Gastrocnemius medialis (tissue), 4 donors: ENCODE data around the gene LMTK3. TPM values are rescaled to one million over a fixed set of nuclear protein-coding genes. Genes with fewer than 3 reads are reported as not detected.
A peak's percentile ranks its signal among the peaks of the same experiment; 100 is the strongest.

Experiments
- ATAC-seq, 2 donors: fragments of 150-250 bp; one replicate each; pipeline ENCODE4 v1.9.1; 2016
- DNase-seq, 2 donors: peaks; one replicate each; pipeline ENCODE4 v3.0.0-alpha.2; 2019
- H3K27ac ChIP-seq, 4 donors: fragments of 200-600 bp; sonication (generic); 1 replicate in 1 of 4; 2 replicates in 3 of 4; pipeline ENCODE4 v1.5.1; 2016 to 2018; ENCODE audit warnings: mild to moderate bottlenecking in 2 of 4, moderate library complexity in 1 of 4
- H3K27me3 ChIP-seq, 3 donors: fragments of 200-600 bp; sonication (generic) in 2 of 3; 1 replicate in 1 of 3; 2 replicates in 2 of 3; pipeline versions ENCODE4 v1.5.1 to v1.6.0; 2016 to 2019; ENCODE audit warnings: mild to moderate bottlenecking in 1 of 3, moderate library complexity in 1 of 3
- H3K36me3 ChIP-seq, 2 donors: fragments of 200-600 bp; sonication (generic) in 1 of 2; one replicate each; pipeline ENCODE4 v1.5.1; 2017 to 2018
- H3K4me1 ChIP-seq, 2 donors: fragments of 200-600 bp; sonication (generic) in 1 of 2; one replicate each; pipeline ENCODE4 v1.5.1; 2016 to 2017; ENCODE audit warnings: mild to moderate bottlenecking in 2 of 2
- H3K4me3 ChIP-seq, 4 donors: fragments of 200-600 bp; sonication (generic) in 3 of 4; 1 replicate in 1 of 4; 2 replicates in 3 of 4; pipeline ENCODE4 v1.5.1; 2016 to 2019; ENCODE audit warnings: mild to moderate bottlenecking in 2 of 4
- H3K9me3 ChIP-seq, 3 donors: fragments of 200-600 bp; sonication (generic) in 2 of 3; 1 replicate in 1 of 3; 2 replicates in 2 of 3; pipeline ENCODE4 v1.5.1; 2016 to 2019
- POLR2A ChIP-seq, 2 donors: fragments of 450-650 bp; IDR thresholded peaks; one replicate each; pipeline ENCODE4 v1.6.1; 2017; ENCODE audit warnings: antibody characterized with exemption in 2 of 2, mild to moderate bottlenecking in 2 of 2, moderate library complexity in 2 of 2
- in situ Hi-C, 4 donors: fragments of 200-750 bp; cut with MboI; loops; one replicate each; pipeline versions ENCODE4 v1.15.0 to v1.8.0; 2017; ENCODE audit warnings: low sequenced_read_pairs in 4 of 4
- intact Hi-C: fragments of 100-400 bp; cut with DNase I; formaldehyde crosslinking; loops from one replicate; pipeline ENCODE4 v1.15.1; 2023; ENCODE audit warnings: low total_unique reads
- total RNA-seq, 4 donors: library from RNA; depleted of rRNA; stranded (reverse); fragments of >200 nt; gene quantifications; one replicate each; pipeline versions ENCODE4 v1.1.0 to v1.2.3, GENCODE V29; 2016
- TF ChIP-seq, protein P1 (sequence below), 5 experiments: fragments of 450-650 bp in 3 of 5; fragments of 200-600 bp in 2 of 5; sonication (generic) in 2 of 5; IDR thresholded peaks in 4 of 5; conservative IDR thresholded peaks in 1 of 5; 1 replicate in 4 of 5; 2 replicates in 1 of 5; pipeline ENCODE4 v1.5.1; 2016 to 2019; ENCODE audit warnings: antibody characterized with exemption in 5 of 5, mild to moderate bottlenecking in 3 of 5, moderate library complexity in 3 of 5

LMTK3 gene
- total RNA-seq, 4 donors from 2014 or later = not detected

- intact Hi-C loops (no loop called here), in situ Hi-C loops (no loop called here)
- no peak overlapping the region for H3K27ac ChIP-seq
- ATAC-seq = no peak
- peaks cover 0 to 3% (median 0%) of the 10 kb centered on the region in 3 donors for H3K27me3 ChIP-seq
- H3K4me1 ChIP-seq = no peaks in the 10 kb centered on the region
- H3K9me3 ChIP-seq = no peaks in the 10 kb centered on the region
- TF ChIP-seq POLR2A (IDR thresholded peaks at IDR 0.05) = no peak
- H3K4me3 ChIP-seq = no peak overlapping the region
- no peaks in the 10 kb centered on the region for H3K36me3 ChIP-seq
- DNase-seq = no peak
These were observed 22.1 kb upstream of the LMTK3 start for GRCh38 chr19:48533770-48534169.

DNA sequence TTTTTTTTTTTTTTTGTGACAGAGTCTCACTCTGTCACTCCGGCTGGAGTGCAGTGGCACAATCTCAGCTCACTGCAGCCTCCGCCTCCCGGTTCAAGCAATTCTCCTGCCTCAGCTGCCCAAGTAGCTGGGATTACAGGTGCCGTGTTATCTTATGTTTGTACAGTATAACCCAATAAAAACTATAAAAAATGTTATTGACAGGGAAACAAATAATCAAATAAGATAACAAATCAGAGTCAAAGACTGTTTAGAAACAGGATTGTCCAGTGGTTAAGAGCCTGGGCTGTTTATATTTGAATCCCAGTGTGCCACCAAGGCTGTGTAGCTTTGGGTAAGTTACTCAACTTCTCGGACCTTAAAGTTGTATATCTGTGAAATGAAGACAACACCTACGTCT is 19.1 kb upstream of the LMTK3 start:
- in situ Hi-C loops (no loop called here), intact Hi-C loops (no loop called here)
- no peak for ATAC-seq

GRCh38 chr19:48530066-48530720 is 18.6 kb upstream of the LMTK3 start:
- TF ChIP-seq POLR2A (IDR thresholded peaks at IDR 0.05) = no peak
- TF ChIP-seq, protein P1, sequence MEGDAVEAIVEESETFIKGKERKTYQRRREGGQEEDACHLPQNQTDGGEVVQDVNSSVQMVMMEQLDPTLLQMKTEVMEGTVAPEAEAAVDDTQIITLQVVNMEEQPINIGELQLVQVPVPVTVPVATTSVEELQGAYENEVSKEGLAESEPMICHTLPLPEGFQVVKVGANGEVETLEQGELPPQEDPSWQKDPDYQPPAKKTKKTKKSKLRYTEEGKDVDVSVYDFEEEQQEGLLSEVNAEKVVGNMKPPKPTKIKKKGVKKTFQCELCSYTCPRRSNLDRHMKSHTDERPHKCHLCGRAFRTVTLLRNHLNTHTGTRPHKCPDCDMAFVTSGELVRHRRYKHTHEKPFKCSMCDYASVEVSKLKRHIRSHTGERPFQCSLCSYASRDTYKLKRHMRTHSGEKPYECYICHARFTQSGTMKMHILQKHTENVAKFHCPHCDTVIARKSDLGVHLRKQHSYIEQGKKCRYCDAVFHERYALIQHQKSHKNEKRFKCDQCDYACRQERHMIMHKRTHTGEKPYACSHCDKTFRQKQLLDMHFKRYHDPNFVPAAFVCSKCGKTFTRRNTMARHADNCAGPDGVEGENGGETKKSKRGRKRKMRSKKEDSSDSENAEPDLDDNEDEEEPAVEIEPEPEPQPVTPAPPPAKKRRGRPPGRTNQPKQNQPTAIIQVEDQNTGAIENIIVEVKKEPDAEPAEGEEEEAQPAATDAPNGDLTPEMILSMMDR (IDR thresholded peaks at IDR 0.05 in 4 of 5, conservative IDR thresholded peaks at IDR 0.05 in 1 of 5) = no peak
- Histone ChIP-seq H3K4me3 (no peak overlapping the region), H3K27ac (no peak overlapping the region), H3K4me1 (no peaks in the 10 kb centered on the region), H3K36me3 (no peaks in the 10 kb centered on the region), H3K27me3 (peaks cover 0 to 3% (median 0%) of the 10 kb centered on the region in 3 donors), H3K9me3 (peaks cover 0 to 4% (median 0%) of the 10 kb centered on the region in 3 donors)
- DNase-seq = no peak
- no peak for ATAC-seq
- in situ Hi-C loops (no loop called here), intact Hi-C loops (no loop called here)

More for the DNA sequence above, 19.1 kb upstream of the LMTK3 start:
- no peak overlapping the region for H3K4me3 ChIP-seq
- no peak for DNase-seq
- peaks cover 0 to 3% (median 0%) of the 10 kb centered on the region in 3 donors for H3K27me3 ChIP-seq
- no peaks in the 10 kb centered on the region for H3K36me3 ChIP-seq
- TF ChIP-seq POLR2A (IDR thresholded peaks at IDR 0.05) = no peak
- TF ChIP-seq, protein P1 (IDR thresholded peaks at IDR 0.05 in 4 of 5, conservative IDR thresholded peaks at IDR 0.05 in 1 of 5) = no peak
- H3K4me1 ChIP-seq = no peaks in the 10 kb centered on the region
- H3K9me3 ChIP-seq = peaks cover 0 to 4% (median 0%) of the 10 kb centered on the region in 3 donors
- H3K27ac ChIP-seq = no peak overlapping the region

DNA sequence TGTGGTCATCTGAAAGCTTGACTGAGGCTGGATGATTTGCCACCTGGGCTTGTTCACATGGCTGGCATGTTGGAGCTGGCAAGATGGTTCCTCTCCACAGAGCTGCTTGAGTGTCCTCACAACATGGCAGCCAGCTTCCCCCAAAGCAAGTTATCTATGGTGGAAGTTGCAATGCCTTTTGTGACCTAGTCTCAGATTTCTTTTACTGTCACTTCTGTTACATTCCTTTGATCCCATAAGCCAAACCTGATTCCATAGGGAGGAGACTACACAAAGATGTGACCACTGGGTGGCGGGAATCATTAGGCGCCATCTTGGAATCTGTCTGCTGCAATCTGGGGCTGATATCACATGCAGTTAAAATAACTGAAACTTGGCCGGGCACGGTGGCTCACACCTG is 17.5 kb upstream of the LMTK3 start:
- intact Hi-C loops = no loop called here
- TF ChIP-seq POLR2A (IDR thresholded peaks at IDR 0.05) = no peak
- TF ChIP-seq, protein P1 (IDR thresholded peaks at IDR 0.05 in 4 of 5, conservative IDR thresholded peaks at IDR 0.05 in 1 of 5) = no peak
- no peak for ATAC-seq

DNA sequence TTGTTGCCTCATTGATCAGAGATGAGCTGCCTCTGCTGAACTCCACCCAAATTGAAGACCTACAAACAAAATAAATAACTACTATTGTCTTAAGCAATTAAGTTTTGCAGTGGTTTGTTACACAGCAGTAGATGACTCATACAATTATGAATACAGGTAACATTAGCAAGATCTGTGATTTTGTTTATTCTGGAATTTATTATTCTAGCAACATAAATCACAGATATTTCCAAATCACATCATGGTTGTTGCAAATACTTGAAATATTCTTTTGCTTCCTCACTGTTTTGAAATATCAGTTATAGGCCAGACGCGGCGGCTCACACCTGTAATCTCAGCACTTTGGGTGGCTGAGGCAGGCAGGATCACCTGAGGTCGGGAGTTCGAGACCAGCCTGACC is 13.1 kb upstream of the LMTK3 start:
- TF ChIP-seq, protein P1 (IDR thresholded peaks at IDR 0.05 in 4 of 5, conservative IDR thresholded peaks at IDR 0.05 in 1 of 5) = no peak
- no peak for TF ChIP-seq POLR2A (IDR thresholded peaks at IDR 0.05)
- in situ Hi-C loops (no loop called here), intact Hi-C loops (no loop called here)
- H3K27me3 ChIP-seq = no peaks in the 10 kb centered on the region
- H3K27ac ChIP-seq = no peak overlapping the region
- DNase-seq (no peak), ATAC-seq (no peak)
- no peaks in the 10 kb centered on the region for H3K4me1 ChIP-seq
- peak overlapping the region in 1 of 4 donors; percentile 17 for H3K4me3 ChIP-seq
- no peaks in the 10 kb centered on the region for H3K36me3 ChIP-seq
- peaks cover 0 to 4% (median 0%) of the 10 kb centered on the region in 3 donors for H3K9me3 ChIP-seq

More for the DNA sequence above, 17.5 kb upstream of the LMTK3 start:
- Histone ChIP-seq H3K9me3 (peaks cover 0 to 4% (median 0%) of the 10 kb centered on the region in 3 donors), H3K4me1 (no peaks in the 10 kb centered on the region), H3K4me3 (no peak overlapping the region), H3K27me3 (peaks cover 0 to 3% (median 0%) of the 10 kb centered on the region in 3 donors), H3K36me3 (no peaks in the 10 kb centered on the region), H3K27ac (no peak overlapping the region)
- DNase-seq = no peak
- in situ Hi-C loops = no loop called here
